ENCODE measurements around the gene RPL18.
A peak's percentile ranks its signal among the peaks of the same experiment; 100 is the strongest.
"Not testable (repeated sequence)": the region's sequence is repeated elsewhere in the genome, so short reads cannot be mapped to it uniquely, and the experiment has no call there.

RPL18 gene

GRCh38 chr19:48657828-48658227 is 38.9 kb upstream of the RPL18 start:
- H3K9ac ChIP-seq (ENCODE audit: low read depth in 1 of 2, low read length in 2 of 2); H3K4me3 ChIP-seq (ENCODE audit: low read length in 2 of 2); H3K9me3 ChIP-seq (ENCODE audit: control insufficient read depth in 2 of 2, low read length in 2 of 2); H3K4me1 ChIP-seq (ENCODE audit: control insufficient read depth in 2 of 2, insufficient read depth in 2 of 2, low read length in 2 of 2); H3K36me3 ChIP-seq (ENCODE audit: control insufficient read depth in 2 of 2, insufficient read depth in 2 of 2, low read length in 2 of 2); H3K27me3 ChIP-seq (ENCODE audit: control insufficient read depth in 2 of 2, insufficient read depth in 2 of 2, low read length in 2 of 2): not testable (repeated sequence)
- H3K27ac ChIP-seq (ENCODE audit: low read depth in 2 of 2, low read length in 2 of 2) = peak overlapping the region in 1 of 2 donors; percentile 9

GRCh38 chr19:48656840-48657474 is 38.0 kb upstream of the RPL18 start:
- Histone ChIP-seq H3K27me3 (ENCODE audit: control insufficient read depth in 2 of 2, insufficient read depth in 2 of 2, low read length in 2 of 2) (no peaks in the 10 kb centered on the region), H3K4me3 (ENCODE audit: low read length in 2 of 2) (no peak overlapping the region), H3K27ac (ENCODE audit: low read depth in 2 of 2, low read length in 2 of 2) (no peak overlapping the region), H3K4me1 (ENCODE audit: control insufficient read depth in 2 of 2, insufficient read depth in 2 of 2, low read length in 2 of 2) (peaks cover 0 to 4% of the 10 kb centered on the region in 2 donors), H3K36me3 (ENCODE audit: control insufficient read depth in 2 of 2, insufficient read depth in 2 of 2, low read length in 2 of 2) (no peaks in the 10 kb centered on the region), H3K9me3 (ENCODE audit: control insufficient read depth in 2 of 2, low read length in 2 of 2) (no peaks in the 10 kb centered on the region), H3K9ac (ENCODE audit: low read depth in 1 of 2, low read length in 2 of 2) (no peak overlapping the region)

DNA sequence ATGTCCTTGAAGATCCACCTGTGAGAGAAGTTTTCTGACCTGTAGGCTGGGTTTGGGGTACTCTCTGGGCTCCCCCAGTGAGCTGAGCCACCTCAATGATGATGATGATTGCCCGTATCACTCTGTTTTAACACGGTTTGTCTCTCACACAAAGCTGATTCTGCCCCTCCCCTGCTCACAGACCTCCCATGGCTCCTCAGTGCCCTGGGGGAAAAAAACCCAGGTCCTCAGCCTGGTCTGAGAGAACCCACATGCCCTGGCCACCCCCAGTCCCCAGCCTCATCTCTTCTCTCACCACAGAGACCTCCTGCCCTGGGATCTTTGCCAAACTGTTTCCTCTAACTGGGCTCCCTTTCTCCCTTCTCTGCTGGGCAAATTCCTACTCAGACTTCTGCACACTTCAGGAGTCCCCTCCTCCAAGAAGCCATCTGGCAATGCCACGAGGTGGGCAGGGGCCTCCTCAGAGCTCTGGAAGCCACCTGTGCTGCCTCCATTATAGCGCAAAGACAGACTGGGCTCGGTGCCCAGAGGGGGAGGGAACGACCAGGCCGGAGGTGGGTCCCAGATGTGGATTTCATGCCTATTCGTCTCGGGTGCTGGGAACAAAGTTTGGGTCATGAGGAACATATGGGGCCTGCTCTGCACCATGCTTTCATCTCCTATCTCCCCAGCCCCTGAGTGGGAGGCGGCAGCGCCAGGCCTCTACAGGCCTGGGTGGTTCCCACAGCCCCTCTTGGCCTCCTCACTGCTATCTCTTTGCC is 35.5 kb upstream of the RPL18 start:
- H3K4me3 ChIP-seq (ENCODE audit: low read length in 2 of 2) = no peak overlapping the region
- no peak overlapping the region for H3K27ac ChIP-seq (ENCODE audit: low read depth in 2 of 2, low read length in 2 of 2)
- H3K36me3 ChIP-seq (ENCODE audit: control insufficient read depth in 2 of 2, insufficient read depth in 2 of 2, low read length in 2 of 2) = no peaks in the 10 kb centered on the region
- no peaks in the 10 kb centered on the region for H3K27me3 ChIP-seq (ENCODE audit: control insufficient read depth in 2 of 2, insufficient read depth in 2 of 2, low read length in 2 of 2)
- H3K4me1 ChIP-seq (ENCODE audit: control insufficient read depth in 2 of 2, insufficient read depth in 2 of 2, low read length in 2 of 2) = no peaks in the 10 kb centered on the region
- no peaks in the 10 kb centered on the region for H3K9me3 ChIP-seq (ENCODE audit: control insufficient read depth in 2 of 2, low read length in 2 of 2)
- H3K9ac ChIP-seq (ENCODE audit: low read depth in 1 of 2, low read length in 2 of 2) = no peak overlapping the region

GRCh38 chr19:48651683-48652048 is 32.7 kb upstream of the RPL18 start:
- Histone ChIP-seq H3K9ac (ENCODE audit: low read depth in 1 of 2, low read length in 2 of 2) (no peak overlapping the region), H3K4me3 (ENCODE audit: low read length in 2 of 2) (no peak overlapping the region), H3K27ac (ENCODE audit: low read depth in 2 of 2, low read length in 2 of 2) (no peak overlapping the region), H3K36me3 (ENCODE audit: control insufficient read depth in 2 of 2, insufficient read depth in 2 of 2, low read length in 2 of 2) (no peaks in the 10 kb centered on the region), H3K4me1 (ENCODE audit: control insufficient read depth in 2 of 2, insufficient read depth in 2 of 2, low read length in 2 of 2) (no peaks in the 10 kb centered on the region), H3K27me3 (ENCODE audit: control insufficient read depth in 2 of 2, insufficient read depth in 2 of 2, low read length in 2 of 2) (peaks cover 0 to 5% of the 10 kb centered on the region in 2 donors), H3K9me3 (ENCODE audit: control insufficient read depth in 2 of 2, low read length in 2 of 2) (no peaks in the 10 kb centered on the region)

- Histone ChIP-seq H3K27me3 (ENCODE audit: control insufficient read depth in 2 of 2, insufficient read depth in 2 of 2, low read length in 2 of 2) (peaks cover 0 to 5% of the 10 kb centered on the region in 2 donors), H3K36me3 (ENCODE audit: control insufficient read depth in 2 of 2, insufficient read depth in 2 of 2, low read length in 2 of 2) (no peaks in the 10 kb centered on the region), H3K4me1 (ENCODE audit: control insufficient read depth in 2 of 2, insufficient read depth in 2 of 2, low read length in 2 of 2) (peaks cover 0 to 3% of the 10 kb centered on the region in 2 donors), H3K27ac (ENCODE audit: low read depth in 2 of 2, low read length in 2 of 2) (no peak overlapping the region), H3K9ac (ENCODE audit: low read depth in 1 of 2, low read length in 2 of 2) (no peak overlapping the region), H3K4me3 (ENCODE audit: low read length in 2 of 2) (no peak overlapping the region), H3K9me3 (ENCODE audit: control insufficient read depth in 2 of 2, low read length in 2 of 2) (no peaks in the 10 kb centered on the region)
Measured at GRCh38 chr19:48650974-48651682, 32.1 kb upstream of the RPL18 start.

GRCh38 chr19:48648134-48648533 is 29.2 kb upstream of the RPL18 start:
- H3K27me3 ChIP-seq (ENCODE audit: control insufficient read depth in 2 of 2, insufficient read depth in 2 of 2, low read length in 2 of 2) = peaks cover 0 to 11% of the 10 kb centered on the region in 2 donors

GRCh38 chr19:48646722-48647216 is 27.8 kb upstream of the RPL18 start:
- peaks cover 8 to 15% of the 10 kb centered on the region in 2 donors for H3K4me1 ChIP-seq (ENCODE audit: control insufficient read depth in 2 of 2, insufficient read depth in 2 of 2, low read length in 2 of 2)
- H3K27me3 ChIP-seq (ENCODE audit: control insufficient read depth in 2 of 2, insufficient read depth in 2 of 2, low read length in 2 of 2) = peaks cover 0 to 11% of the 10 kb centered on the region in 2 donors
- H3K9me3 ChIP-seq (ENCODE audit: control insufficient read depth in 2 of 2, low read length in 2 of 2) = no peaks in the 10 kb centered on the region
- no peaks in the 10 kb centered on the region for H3K36me3 ChIP-seq (ENCODE audit: control insufficient read depth in 2 of 2, insufficient read depth in 2 of 2, low read length in 2 of 2)
- H3K9ac ChIP-seq (ENCODE audit: low read depth in 1 of 2, low read length in 2 of 2) = peak overlapping the region in 1 of 2 donors; percentile 41
- H3K4me3 ChIP-seq (ENCODE audit: low read length in 2 of 2) = peak overlapping the region; percentile 37 to 64
- H3K27ac ChIP-seq (ENCODE audit: low read depth in 2 of 2, low read length in 2 of 2) = peak overlapping the region in 1 of 2 donors; percentile 75

More at GRCh38 chr19:48648134-48648533, 29.2 kb upstream of the RPL18 start:
- H3K9me3 ChIP-seq (ENCODE audit: control insufficient read depth in 2 of 2, low read length in 2 of 2) = no peaks in the 10 kb centered on the region
- H3K9ac ChIP-seq (ENCODE audit: low read depth in 1 of 2, low read length in 2 of 2) = no peak overlapping the region
- H3K36me3 ChIP-seq (ENCODE audit: control insufficient read depth in 2 of 2, insufficient read depth in 2 of 2, low read length in 2 of 2) = no peaks in the 10 kb centered on the region
- H3K27ac ChIP-seq (ENCODE audit: low read depth in 2 of 2, low read length in 2 of 2) = no peak overlapping the region
- H3K4me3 ChIP-seq (ENCODE audit: low read length in 2 of 2) = no peak overlapping the region
- peaks cover 8 to 15% of the 10 kb centered on the region in 2 donors for H3K4me1 ChIP-seq (ENCODE audit: control insufficient read depth in 2 of 2, insufficient read depth in 2 of 2, low read length in 2 of 2)

DNA sequence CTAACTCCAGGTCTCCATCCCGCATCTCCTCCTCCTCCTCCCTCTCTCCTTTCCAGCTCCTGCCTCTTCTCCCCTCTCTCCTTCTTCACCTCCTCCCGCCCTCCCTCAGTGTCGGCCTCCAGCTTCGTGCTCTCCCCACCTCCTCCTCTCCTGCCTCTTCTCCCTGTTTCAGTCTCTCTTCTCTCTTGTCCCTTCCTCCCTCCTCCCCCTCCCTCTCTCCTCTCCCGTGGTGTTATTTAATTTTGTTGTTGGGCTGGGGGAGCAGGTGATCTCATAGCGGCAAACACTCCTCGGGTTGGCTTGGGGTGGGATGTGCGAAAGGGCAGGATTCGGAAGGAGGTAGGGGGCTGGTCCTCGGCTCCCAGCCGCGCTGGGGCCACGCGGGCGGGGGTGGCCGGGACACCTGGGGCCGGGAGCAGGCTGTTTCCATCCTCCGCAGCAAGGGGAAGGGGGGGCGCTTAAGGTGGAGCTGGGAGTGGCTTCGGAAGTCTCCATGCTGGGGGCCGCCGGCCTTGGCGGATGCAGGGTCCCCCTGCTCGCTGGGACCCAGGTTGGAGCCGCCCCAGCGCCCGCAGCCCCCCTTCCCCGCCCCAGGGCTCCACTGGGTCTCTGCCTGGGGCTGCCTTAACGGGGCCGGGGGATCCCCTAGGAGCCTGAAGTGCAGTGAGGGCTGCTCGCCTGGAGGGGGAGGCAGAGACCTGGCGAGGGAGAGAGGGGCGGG is 27.2 kb upstream of the RPL18 start, which contains the start of gene CA11:
CA11 (minus strand) TSS at position 187 of the 721 bp plus-strand sequence. CDS start 555 bp downstream, outside the sequence.
- peak within 1 kb of the TSS; percentile 43 to 59 for H3K9ac ChIP-seq (ENCODE audit: low read depth in 1 of 2, low read length in 2 of 2)
- no peaks in the 10 kb centered on the region for H3K36me3 ChIP-seq (ENCODE audit: control insufficient read depth in 2 of 2, insufficient read depth in 2 of 2, low read length in 2 of 2)
- H3K27me3 ChIP-seq (ENCODE audit: control insufficient read depth in 2 of 2, insufficient read depth in 2 of 2, low read length in 2 of 2) = peaks cover 0 to 11% of the 10 kb centered on the region in 2 donors
- peak within 1 kb of the TSS; percentile 52 to 75 for H3K27ac ChIP-seq (ENCODE audit: low read depth in 2 of 2, low read length in 2 of 2)
- H3K4me1 ChIP-seq (ENCODE audit: control insufficient read depth in 2 of 2, insufficient read depth in 2 of 2, low read length in 2 of 2) = peaks cover 8 to 15% of the 10 kb centered on the region in 2 donors
- no peaks in the 10 kb centered on the region for H3K9me3 ChIP-seq (ENCODE audit: control insufficient read depth in 2 of 2, low read length in 2 of 2)
- peak within 1 kb of the TSS; percentile 53 to 64 for H3K4me3 ChIP-seq (ENCODE audit: low read length in 2 of 2)

DNA sequence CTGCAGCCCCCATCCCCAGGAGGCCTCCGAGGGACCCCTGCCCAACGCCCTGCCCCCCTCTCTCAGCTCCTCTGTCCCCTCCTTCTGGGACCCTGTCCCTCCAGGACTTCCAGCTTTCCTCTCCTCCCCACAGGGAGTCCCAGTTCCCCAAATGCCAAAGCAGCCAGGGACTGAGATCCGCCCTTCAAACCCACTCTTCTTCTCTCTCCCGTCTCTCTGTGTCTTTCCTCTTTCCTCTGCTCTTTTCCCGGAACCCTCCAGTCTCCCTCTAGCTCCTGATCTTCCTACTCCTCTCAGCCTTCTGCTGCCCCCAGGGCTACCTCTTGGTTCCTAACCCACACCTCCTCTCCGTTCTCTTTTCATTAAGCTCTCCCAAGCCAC is 26.6 kb upstream of the RPL18 start:
- peak overlapping the region; percentile 52 to 75 for H3K27ac ChIP-seq (ENCODE audit: low read depth in 2 of 2, low read length in 2 of 2)
- peak overlapping the region; percentile 43 to 59 for H3K9ac ChIP-seq (ENCODE audit: low read depth in 1 of 2, low read length in 2 of 2)
- peak overlapping the region; percentile 53 to 64 for H3K4me3 ChIP-seq (ENCODE audit: low read length in 2 of 2)
- no peaks in the 10 kb centered on the region for H3K9me3 ChIP-seq (ENCODE audit: control insufficient read depth in 2 of 2, low read length in 2 of 2)
- no peaks in the 10 kb centered on the region for H3K36me3 ChIP-seq (ENCODE audit: control insufficient read depth in 2 of 2, insufficient read depth in 2 of 2, low read length in 2 of 2)
- peaks cover 0 to 11% of the 10 kb centered on the region in 2 donors for H3K27me3 ChIP-seq (ENCODE audit: control insufficient read depth in 2 of 2, insufficient read depth in 2 of 2, low read length in 2 of 2)
- H3K4me1 ChIP-seq (ENCODE audit: control insufficient read depth in 2 of 2, insufficient read depth in 2 of 2, low read length in 2 of 2) = peaks cover 8 to 15% of the 10 kb centered on the region in 2 donors

Data from mucosa of rectum (tissue), 2 donors.